Measurements from ENCODE around the gene EFTUD2. TPM values are rescaled to one million over a fixed set of nuclear protein-coding genes. Genes with fewer than 3 reads are reported as not detected.

Gene EFTUD2
- total RNA-seq, 2 donors from 2014 or later = 31.6 to 49.8 TPM

GRCh38 chr17:44922136-44922535 lies 22.9 kb upstream of the EFTUD2 start:
- Histone ChIP-seq H3K4me1 (peaks cover 6% of the 10 kb centered on the region), H3K4me3 (no peak overlapping the region), H3K9me3 (no peaks in the 10 kb centered on the region), H3K27ac (no peak overlapping the region), H3K36me3 (replicated peaks in 1 of 2; ENCODE audit: insufficient read depth in 1 of 2, low read depth in 2 of 2) (no peaks in the 10 kb centered on the region), H3K27me3 (no peaks in the 10 kb centered on the region)
- WGBS, 2 donors = 80 to 82% methylated on average over 6 of the region's 6 CpGs
- ATAC-seq (no peak), DNase-seq (no peak)
- TF ChIP-seq CTCF (IDR thresholded peaks at IDR 0.05) (no peak), POLR2A (IDR thresholded peaks at IDR 0.05) (no peak)
- intact Hi-C loops (cut with DNase I) = no loop called here

GRCh38 chr17:44921122-44921882 lies 22.1 kb upstream of the EFTUD2 start:
- H3K4me1 ChIP-seq = peaks cover 15% of the 10 kb centered on the region
- no peak for ATAC-seq
- H3K9me3 ChIP-seq = no peaks in the 10 kb centered on the region
- TF ChIP-seq CTCF (IDR thresholded peaks at IDR 0.05) = no peak
- no peak for TF ChIP-seq POLR2A (IDR thresholded peaks at IDR 0.05)
- DNase-seq = peak in 3 of 4 donors; percentile 10 to 42 (median 31)
- no peaks in the 10 kb centered on the region for H3K36me3 ChIP-seq (replicated peaks in 1 of 2; ENCODE audit: insufficient read depth in 1 of 2, low read depth in 2 of 2)
- WGBS, 2 donors = 70 to 74% methylated on average over 11 of the region's 11 CpGs
- no peaks in the 10 kb centered on the region for H3K27me3 ChIP-seq
- H3K4me3 ChIP-seq = no peak overlapping the region
- H3K27ac ChIP-seq = no peak overlapping the region
- intact Hi-C loops (cut with DNase I) = loop anchor here (2.0 kb wide), 1 partner anchor 99 kb away; no protein-coding TSS in a partner anchor

- Histone ChIP-seq H3K36me3 (replicated peaks in 1 of 2; ENCODE audit: insufficient read depth in 1 of 2, low read depth in 2 of 2) (no peaks in the 10 kb centered on the region), H3K4me3 (no peak overlapping the region), H3K9me3 (no peaks in the 10 kb centered on the region), H3K4me1 (peaks cover 22% of the 10 kb centered on the region), H3K27me3 (no peaks in the 10 kb centered on the region), H3K27ac (no peak overlapping the region)
- no peak for DNase-seq
- 61 to 66% methylated on average over 7 of the region's 7 CpGs for WGBS, 2 donors
- intact Hi-C loops (cut with DNase I) = loop anchor here (2.0 kb wide), 1 partner anchor 100 kb away; no protein-coding TSS in a partner anchor
- ATAC-seq = no peak
- TF ChIP-seq POLR2A (IDR thresholded peaks at IDR 0.05) (no peak), CTCF (IDR thresholded peaks at IDR 0.05) (no peak)
These were observed 21.3 kb upstream of the EFTUD2 start for GRCh38 chr17:44920565-44920940.

- TF ChIP-seq POLR2A (IDR thresholded peaks at IDR 0.05) = no peak
- peak; percentile 78 to 93 (median 90) for TF ChIP-seq CTCF (IDR thresholded peaks at IDR 0.05)
- peak; percentile 84 for ATAC-seq
- peak; percentile 82 to 88 (median 86) for DNase-seq
- Histone ChIP-seq H3K27ac (no peak overlapping the region), H3K4me3 (no peak overlapping the region), H3K36me3 (replicated peaks in 1 of 2; ENCODE audit: insufficient read depth in 1 of 2, low read depth in 2 of 2) (no peaks in the 10 kb centered on the region), H3K27me3 (no peaks in the 10 kb centered on the region), H3K9me3 (no peaks in the 10 kb centered on the region), H3K4me1 (peaks cover 24% of the 10 kb centered on the region)
- intact Hi-C loops (cut with DNase I) = loop anchor here (2.0 kb wide), 1 partner anchor 101 kb away; no protein-coding TSS in a partner anchor
- WGBS, 2 donors = 14 to 18% methylated on average over 4 to 9 of the region's 9 CpGs
These were observed 20.8 kb upstream of the EFTUD2 start for GRCh38 chr17:44919885-44920564.

All from body of pancreas (tissue), 4 donors.